Kidney epithelial cell (primary cell): ENCODE data around the gene SPNS3. TPM values are rescaled to one million over a fixed set of nuclear protein-coding genes. Genes with fewer than 3 reads are reported as not detected.

Source experiments
- DNase-seq: peaks from one replicate; pipeline ENCODE4 v3.0.0-alpha.2; 2010; ENCODE audit warnings: low read depth
- H3K27me3 ChIP-seq: 2 replicates; pipeline ENCODE4 v1.6.0; 2011; ENCODE audit warnings: low read length; ENCODE audit not compliant: control insufficient read depth, insufficient read depth
- H3K36me3 ChIP-seq: 2 replicates; pipeline ENCODE4 v1.5.1; 2011; ENCODE audit warnings: low read length; ENCODE audit not compliant: control insufficient read depth, insufficient read depth
- H3K4me3 ChIP-seq: 2 replicates; pipeline ENCODE4 v1.5.1; 2011; ENCODE audit warnings: low read depth, mild to moderate bottlenecking, control low read depth, low read length
- total RNA-seq: library from RNA; depleted of rRNA; stranded (reverse); fragments of >200 nt; gene quantifications from 2 replicates; pipeline ENCODE4 v1.2.3, GENCODE V29; 2015
- TF ChIP-seq, protein P1 (sequence below): IDR thresholded peaks from 2 replicates; pipeline ENCODE4 v1.5.1; 2011; ENCODE audit warnings: mild to moderate bottlenecking, moderate library complexity, low read length, control low read depth, inconsistent platforms; ENCODE audit not compliant: insufficient read depth, poor library complexity, severe bottlenecking

SPNS3 gene
- total RNA-seq, 1 donor from 2014 or later: 0.58 TPM

DNA sequence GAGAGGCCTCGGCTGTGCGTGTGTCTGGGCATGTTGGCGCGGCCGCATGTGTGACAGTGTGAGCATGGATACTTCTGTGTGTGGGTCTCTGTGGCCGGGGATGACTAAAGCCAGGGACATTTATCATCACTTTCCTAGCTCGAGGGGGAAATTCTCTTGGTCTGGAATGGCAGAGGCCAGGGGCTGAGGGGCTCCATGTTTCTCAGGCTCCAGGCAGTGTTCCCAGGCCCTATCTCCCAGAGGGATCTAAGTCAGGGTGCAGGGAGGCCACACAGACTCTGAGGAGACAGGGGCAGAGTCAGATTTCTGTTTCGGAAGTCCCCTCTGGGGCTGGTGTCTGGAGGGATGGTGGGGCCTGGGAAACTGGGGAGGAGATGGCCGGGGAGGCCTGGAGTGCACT is 41.3 kb downstream of the SPNS3 start:
- H3K4me3 ChIP-seq: no peak overlapping the region
- H3K36me3 ChIP-seq: no peaks in the 10 kb centered on the region
- TF ChIP-seq, protein P1, sequence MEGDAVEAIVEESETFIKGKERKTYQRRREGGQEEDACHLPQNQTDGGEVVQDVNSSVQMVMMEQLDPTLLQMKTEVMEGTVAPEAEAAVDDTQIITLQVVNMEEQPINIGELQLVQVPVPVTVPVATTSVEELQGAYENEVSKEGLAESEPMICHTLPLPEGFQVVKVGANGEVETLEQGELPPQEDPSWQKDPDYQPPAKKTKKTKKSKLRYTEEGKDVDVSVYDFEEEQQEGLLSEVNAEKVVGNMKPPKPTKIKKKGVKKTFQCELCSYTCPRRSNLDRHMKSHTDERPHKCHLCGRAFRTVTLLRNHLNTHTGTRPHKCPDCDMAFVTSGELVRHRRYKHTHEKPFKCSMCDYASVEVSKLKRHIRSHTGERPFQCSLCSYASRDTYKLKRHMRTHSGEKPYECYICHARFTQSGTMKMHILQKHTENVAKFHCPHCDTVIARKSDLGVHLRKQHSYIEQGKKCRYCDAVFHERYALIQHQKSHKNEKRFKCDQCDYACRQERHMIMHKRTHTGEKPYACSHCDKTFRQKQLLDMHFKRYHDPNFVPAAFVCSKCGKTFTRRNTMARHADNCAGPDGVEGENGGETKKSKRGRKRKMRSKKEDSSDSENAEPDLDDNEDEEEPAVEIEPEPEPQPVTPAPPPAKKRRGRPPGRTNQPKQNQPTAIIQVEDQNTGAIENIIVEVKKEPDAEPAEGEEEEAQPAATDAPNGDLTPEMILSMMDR: no peak
- H3K27me3 ChIP-seq: no peaks in the 10 kb centered on the region
- no peak for DNase-seq

DNA sequence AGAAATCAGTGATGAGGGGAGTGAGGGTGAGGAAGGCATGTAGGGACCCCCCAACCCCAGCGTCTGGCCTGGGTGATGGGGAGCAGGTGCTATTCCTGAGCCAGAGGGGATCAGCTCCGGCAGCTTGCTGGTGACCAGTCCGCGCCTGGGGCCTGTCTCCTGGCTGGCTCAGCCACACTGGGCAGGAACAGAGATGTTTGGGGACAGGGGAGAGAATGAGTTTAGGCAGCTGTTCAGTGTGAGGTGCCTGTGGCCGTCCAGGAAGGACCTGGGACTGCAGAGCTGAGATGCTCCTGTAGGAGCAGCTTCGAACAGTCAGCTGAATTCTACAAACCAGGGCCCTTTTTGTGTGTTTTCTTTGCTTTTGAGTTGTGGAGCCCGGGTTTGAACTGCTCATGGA is 41.7 kb downstream of the SPNS3 start:
- DNase-seq: no peak
- Histone ChIP-seq H3K27me3 (no peaks in the 10 kb centered on the region), H3K36me3 (no peaks in the 10 kb centered on the region), H3K4me3 (no peak overlapping the region)
- TF ChIP-seq, protein P1: no peak

DNA sequence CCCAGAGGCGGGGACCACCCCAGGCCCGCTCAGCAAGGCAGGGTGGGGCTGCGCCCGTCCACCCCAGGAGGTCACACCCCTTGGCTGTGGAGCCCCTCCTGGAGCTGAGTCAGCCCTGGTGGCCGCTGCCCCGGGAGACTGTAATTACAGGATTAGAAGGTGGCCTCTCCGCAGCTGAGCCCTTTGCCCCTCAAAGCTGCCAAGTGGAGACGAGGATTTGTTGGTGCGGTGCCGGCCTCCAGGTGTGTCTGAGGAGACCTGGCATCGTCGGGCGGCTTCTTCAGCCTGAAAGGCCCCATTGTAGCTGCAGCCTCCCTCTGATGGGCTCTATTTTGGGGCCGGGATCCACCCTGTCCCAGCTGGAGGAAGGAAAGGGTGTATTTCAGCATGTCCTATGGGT is 42.3 kb downstream of the SPNS3 start:
- Histone ChIP-seq H3K27me3 (no peaks in the 10 kb centered on the region), H3K4me3 (no peak overlapping the region), H3K36me3 (no peaks in the 10 kb centered on the region)
- DNase-seq: no peak
- TF ChIP-seq, protein P1: no peak

DNA sequence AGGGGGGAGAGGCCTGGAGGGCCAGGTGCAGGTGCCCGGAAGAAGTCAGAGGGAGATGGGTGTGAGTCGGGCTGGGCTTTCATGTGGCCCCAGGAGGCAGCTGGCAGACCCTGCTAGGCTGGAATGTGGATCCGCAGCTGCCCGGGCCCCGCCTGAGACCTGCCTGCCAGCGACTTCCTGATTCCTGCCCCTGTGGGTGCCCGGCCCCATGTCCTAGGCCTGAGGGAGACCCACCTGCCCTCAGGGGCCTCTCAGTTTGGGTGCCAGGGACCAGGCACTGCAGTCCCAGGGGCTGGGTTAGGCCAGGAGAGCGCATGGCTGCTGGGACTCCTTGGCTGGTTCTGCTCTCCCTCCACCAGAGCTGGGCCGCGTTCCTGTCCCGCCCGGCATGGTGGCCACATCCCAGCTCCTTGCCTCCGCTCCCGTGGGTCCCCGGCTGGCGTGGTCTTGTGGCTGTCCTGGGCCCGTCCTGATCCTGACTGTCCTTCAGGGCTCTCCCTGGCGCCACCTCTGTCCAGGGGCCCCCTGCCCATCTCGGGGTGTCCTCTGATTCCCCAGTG is 42.9 kb downstream of the SPNS3 start:
- Histone ChIP-seq H3K4me3 (no peak overlapping the region), H3K27me3 (no peaks in the 10 kb centered on the region), H3K36me3 (no peaks in the 10 kb centered on the region)
- no peak for DNase-seq
- TF ChIP-seq, protein P1: no peak

DNA sequence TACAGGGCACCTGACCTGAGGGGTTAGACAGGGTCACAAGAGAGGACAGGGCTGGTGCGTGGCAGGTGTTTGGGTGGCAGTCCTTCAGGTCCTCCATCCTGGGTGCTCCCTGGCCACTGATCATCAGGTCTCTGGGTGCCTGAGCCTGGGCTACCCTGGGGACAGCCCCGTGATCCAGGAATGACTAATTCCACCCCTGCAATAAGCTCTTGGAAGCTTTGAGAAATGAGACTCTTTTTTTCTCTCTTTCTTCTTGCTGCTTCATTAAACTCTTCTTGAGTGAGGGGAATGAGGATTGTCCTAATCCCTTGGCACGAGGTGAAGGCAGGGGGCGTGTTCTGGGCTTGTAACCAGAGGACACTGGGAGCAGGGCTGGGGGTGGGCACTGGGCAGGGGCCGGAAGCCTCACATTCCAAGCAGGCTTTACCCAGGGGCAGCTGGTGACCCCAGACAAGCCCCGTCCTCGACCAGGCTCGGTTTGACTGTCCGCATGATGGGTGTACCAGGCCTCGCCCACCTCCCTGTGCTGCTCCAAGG is 43.6 kb downstream of the SPNS3 start:
- H3K36me3 ChIP-seq: no peaks in the 10 kb centered on the region
- H3K4me3 ChIP-seq: no peak overlapping the region
- H3K27me3 ChIP-seq: no peaks in the 10 kb centered on the region
- DNase-seq: peak; percentile 43
- TF ChIP-seq, protein P1: no peak

DNA sequence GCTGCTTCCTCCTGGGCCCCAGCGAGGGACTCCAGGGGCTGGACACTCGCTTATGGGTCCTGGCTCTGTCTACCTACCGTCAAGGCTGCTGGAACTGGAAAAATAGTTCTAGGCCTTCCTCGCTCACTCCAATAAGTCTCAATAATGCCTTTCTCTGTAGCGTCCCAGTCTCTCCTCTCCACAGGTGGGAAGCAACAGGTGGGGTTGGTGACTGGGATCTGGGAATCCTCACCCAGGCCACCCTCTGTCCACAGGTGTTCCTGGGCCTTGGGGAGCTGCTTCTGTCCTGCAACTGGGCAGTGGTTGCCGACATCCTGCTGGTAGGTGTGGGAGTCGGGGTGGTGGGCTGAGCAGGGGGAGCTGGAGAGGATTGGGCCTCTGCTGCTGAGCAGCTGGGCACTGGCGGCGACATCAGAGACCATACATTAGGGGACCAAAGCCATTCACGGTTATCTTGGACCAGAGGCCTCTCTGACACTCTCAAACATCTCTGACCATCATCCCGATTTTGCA is 44.6 kb downstream of the SPNS3 start:
- Histone ChIP-seq H3K36me3 (no peaks in the 10 kb centered on the region), H3K4me3 (no peak overlapping the region), H3K27me3 (no peaks in the 10 kb centered on the region)
- TF ChIP-seq, protein P1: no peak
- no peak for DNase-seq
